Measurements from ENCODE around the gene TSPEAR.

Gene TSPEAR

DNA sequence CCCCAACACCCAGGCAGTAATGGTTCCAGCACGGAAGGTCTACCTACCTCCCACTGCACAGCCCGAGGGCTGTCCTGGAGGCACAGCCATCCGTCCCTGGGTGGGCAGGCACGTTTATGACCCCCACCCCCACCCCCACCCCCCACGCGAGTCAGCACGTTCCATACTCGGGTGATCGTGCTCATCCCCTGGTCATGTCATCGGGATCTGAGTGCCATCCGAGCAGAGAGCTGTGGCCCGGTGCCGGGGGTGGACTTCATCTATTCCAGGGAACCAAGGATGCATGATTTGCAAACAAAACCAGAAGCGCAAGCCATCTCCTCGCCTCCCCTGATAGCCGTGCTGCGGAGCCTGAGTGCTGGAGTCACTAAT, 1.1 kb downstream of the TSPEAR start:
- no peaks in the 10 kb centered on the region for H3K9me3 ChIP-seq (ENCODE audit: control insufficient read depth, low read length)
- H3K36me3 ChIP-seq (ENCODE audit: control insufficient read depth, insufficient read depth, low read length), result no peaks in the 10 kb centered on the region
- peaks cover 74% of the 10 kb centered on the region for H3K4me1 ChIP-seq (ENCODE audit: control insufficient read depth, insufficient read depth, low read length)
- H3K4me3 ChIP-seq (ENCODE audit: insufficient read depth, low read depth, low read length), result no peak overlapping the region
- no peak overlapping the region for H3K27ac ChIP-seq (ENCODE audit: insufficient read depth, low read depth, low read length, poor library complexity, severe bottlenecking)
- peaks cover 86% of the 10 kb centered on the region for H3K27me3 ChIP-seq (ENCODE audit: control insufficient read depth, insufficient read depth, low read length, poor library complexity, severe bottlenecking)
- 3% methylated on average over 17 of the region's 17 CpGs for WGBS, 2 experiments

DNA sequence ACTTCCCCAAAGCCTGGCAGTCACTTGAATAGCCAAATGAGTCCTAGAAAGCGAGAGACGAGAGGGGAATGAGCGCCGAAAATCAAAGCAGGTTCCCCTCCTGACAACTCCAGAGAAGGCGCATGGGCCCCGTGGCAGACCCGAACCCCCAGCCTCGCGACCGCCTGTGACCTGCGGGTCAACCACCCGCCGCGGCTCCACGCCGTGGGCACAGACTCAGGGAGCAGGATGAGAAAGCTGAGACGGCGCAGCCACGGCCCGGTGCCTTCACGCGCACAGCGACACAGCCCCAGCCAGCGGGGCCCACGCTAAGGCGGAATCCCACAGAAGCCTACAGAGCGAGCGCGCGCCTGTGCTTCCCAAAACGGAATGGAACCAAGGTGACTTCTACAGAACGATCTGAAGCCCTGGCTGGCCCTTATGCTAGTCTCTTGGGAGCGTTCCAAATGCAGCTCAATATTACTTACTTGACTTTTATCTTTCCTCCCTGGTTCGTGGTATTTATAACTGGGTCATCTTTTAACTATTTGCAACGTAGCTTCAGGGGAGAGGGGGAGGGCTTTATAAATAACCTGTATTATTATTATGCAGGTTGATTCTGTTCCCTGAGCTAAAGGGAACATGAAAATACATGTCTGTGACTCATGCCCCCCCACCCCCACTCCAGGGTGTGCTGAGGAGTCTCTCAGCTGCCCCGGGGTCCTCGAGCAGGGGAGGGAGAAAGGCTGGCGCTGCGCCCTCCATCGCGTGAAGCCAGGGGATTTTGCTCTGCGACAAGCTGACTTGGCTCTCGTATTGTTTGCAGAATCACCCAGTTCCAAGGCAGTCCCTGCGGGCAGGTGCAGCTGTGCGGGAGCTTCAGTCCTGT, 1.7 kb downstream of the TSPEAR start:
- Histone ChIP-seq H3K27ac (ENCODE audit: insufficient read depth, low read depth, low read length, poor library complexity, severe bottlenecking) (no peak overlapping the region), H3K27me3 (ENCODE audit: control insufficient read depth, insufficient read depth, low read length, poor library complexity, severe bottlenecking) (peaks cover 92% of the 10 kb centered on the region), H3K4me3 (ENCODE audit: insufficient read depth, low read depth, low read length) (no peak overlapping the region), H3K9me3 (ENCODE audit: control insufficient read depth, low read length) (no peaks in the 10 kb centered on the region), H3K4me1 (ENCODE audit: control insufficient read depth, insufficient read depth, low read length) (peaks cover 70% of the 10 kb centered on the region), H3K36me3 (ENCODE audit: control insufficient read depth, insufficient read depth, low read length) (no peaks in the 10 kb centered on the region)
- WGBS, 2 experiments, result 2 to 3% methylated on average over 43 to 45 of the region's 45 CpGs

DNA sequence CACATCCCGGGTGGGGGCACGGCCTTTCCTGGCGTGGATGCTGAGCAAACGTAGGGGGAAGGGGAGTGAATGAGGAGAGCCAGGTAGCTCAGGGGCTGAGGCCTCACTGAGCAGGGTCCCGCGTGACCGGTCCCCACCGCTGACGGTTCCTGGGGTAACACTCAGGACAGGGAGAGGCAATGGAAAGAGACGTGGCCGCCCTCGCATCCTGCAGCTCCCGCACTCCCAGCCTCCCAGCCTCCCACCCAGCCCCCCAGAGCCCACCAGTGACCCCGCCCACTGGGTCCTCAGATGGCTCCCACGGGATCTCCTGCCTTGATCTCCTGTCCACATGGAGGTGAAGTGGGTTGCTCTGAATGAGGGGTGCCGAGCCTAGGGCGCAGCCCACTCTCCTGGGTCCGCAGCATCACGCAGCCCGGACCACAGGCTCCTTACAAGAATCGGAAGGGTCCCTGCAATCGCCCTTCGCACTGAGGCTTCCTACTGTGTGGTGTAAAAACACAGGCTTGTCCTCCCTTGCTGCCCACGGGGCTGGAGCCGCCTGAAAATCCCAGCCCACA, 2.4 kb downstream of the TSPEAR start:
- no peak overlapping the region for H3K27ac ChIP-seq (ENCODE audit: insufficient read depth, low read depth, low read length, poor library complexity, severe bottlenecking)
- peaks cover 73% of the 10 kb centered on the region for H3K4me1 ChIP-seq (ENCODE audit: control insufficient read depth, insufficient read depth, low read length)
- no peaks in the 10 kb centered on the region for H3K9me3 ChIP-seq (ENCODE audit: control insufficient read depth, low read length)
- peaks cover 97% of the 10 kb centered on the region for H3K27me3 ChIP-seq (ENCODE audit: control insufficient read depth, insufficient read depth, low read length, poor library complexity, severe bottlenecking)
- H3K36me3 ChIP-seq (ENCODE audit: control insufficient read depth, insufficient read depth, low read length), result no peaks in the 10 kb centered on the region
- no peak overlapping the region for H3K4me3 ChIP-seq (ENCODE audit: insufficient read depth, low read depth, low read length)
- 3% methylated on average over 25 of the region's 25 CpGs for WGBS, 2 experiments

DNA sequence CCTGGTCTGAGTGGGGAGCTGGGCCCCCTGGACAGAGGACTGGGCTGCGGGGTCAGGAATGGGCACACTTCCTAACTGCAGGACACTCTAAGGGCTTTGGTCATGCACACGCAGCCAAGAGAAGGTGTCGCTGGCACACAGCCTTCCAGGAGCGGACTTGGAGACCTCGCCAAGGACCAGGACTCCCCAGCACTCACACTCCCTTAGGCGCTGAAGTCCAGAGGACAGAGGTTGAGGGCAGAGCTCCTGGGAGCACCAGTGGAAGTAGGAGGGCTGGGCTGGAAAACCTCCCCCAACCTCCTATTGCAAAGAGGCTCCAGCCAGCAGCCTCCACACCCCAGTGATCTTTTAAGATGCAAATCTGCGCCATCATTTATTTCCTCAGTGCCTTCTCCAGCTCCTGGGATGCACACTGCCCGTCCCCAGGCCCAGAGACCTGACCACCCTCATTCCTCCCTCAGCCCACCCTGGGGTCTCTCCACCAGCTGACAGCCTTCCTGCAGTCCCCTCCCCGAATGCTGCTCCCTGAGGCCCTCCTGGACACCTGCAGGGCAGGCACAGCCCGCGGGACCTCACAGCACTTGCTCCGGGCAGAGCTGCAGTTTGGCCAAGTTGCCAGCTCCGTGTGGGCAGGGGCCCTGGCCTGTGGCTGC, 3.0 kb downstream of the TSPEAR start:
- Histone ChIP-seq H3K4me1 (ENCODE audit: control insufficient read depth, insufficient read depth, low read length) (peaks cover 75% of the 10 kb centered on the region), H3K36me3 (ENCODE audit: control insufficient read depth, insufficient read depth, low read length) (no peaks in the 10 kb centered on the region)
- WGBS, 2 experiments, result 1% methylated on average over 13 of the region's 13 CpGs

DNA sequence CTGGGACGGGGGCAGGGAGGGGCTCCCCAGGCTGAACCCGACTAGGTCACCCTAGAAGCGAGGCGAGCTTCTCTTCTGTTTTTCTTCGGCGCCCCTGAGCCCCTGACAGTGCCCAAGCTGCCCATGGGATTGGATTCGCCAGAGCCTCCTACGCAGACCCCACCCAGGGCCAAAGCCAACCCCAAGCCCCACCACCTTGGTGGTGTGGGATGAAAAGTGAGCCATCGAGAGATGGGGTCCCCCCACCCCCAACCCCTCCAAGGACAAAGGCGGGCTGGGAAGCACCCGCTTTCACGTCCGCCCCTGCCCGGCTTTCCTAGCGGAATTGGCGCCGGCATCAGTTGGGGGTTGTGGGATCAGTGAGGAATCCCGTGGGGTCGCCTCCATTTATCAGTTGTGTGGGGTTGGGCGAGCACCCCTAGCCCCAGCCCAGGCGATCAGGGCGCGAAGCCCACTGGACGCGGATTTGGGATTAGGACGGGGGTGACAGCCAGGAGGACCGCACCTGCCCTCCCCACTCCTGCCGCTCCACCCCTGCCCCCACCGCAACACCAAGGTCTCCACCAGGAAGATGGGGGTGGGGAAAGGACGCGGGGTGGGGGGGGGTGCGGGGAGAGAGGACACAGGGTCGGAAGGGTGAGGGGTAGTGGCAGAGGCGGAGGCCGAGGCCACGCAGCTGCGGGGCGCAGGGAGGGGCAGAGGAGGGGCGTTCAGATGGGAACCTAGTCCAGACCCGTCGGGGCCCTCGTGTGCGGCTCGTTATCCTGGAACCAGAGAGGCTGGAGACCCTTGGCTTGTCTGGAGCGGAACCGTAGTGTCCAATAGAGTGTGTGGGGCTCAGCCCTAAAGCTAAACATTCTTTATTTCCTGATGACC, 4.4 kb downstream of the TSPEAR start:
- no peaks in the 10 kb centered on the region for H3K9me3 ChIP-seq (ENCODE audit: control insufficient read depth, low read length)
- H3K27ac ChIP-seq (ENCODE audit: insufficient read depth, low read depth, low read length, poor library complexity, severe bottlenecking), result no peak overlapping the region
- WGBS, 2 experiments, result 1 to 2% methylated on average over 40 to 44 of the region's 46 CpGs
- no peaks in the 10 kb centered on the region for H3K36me3 ChIP-seq (ENCODE audit: control insufficient read depth, insufficient read depth, low read length)
- peaks cover 83% of the 10 kb centered on the region for H3K27me3 ChIP-seq (ENCODE audit: control insufficient read depth, insufficient read depth, low read length, poor library complexity, severe bottlenecking)
- peaks cover 67% of the 10 kb centered on the region for H3K4me1 ChIP-seq (ENCODE audit: control insufficient read depth, insufficient read depth, low read length)
- H3K4me3 ChIP-seq (ENCODE audit: insufficient read depth, low read depth, low read length), result no peak overlapping the region

More for the DNA sequence above, 3.0 kb downstream of the TSPEAR start:
- Histone ChIP-seq H3K27me3 (ENCODE audit: control insufficient read depth, insufficient read depth, low read length, poor library complexity, severe bottlenecking) (peaks cover 97% of the 10 kb centered on the region), H3K4me3 (ENCODE audit: insufficient read depth, low read depth, low read length) (no peak overlapping the region), H3K27ac (ENCODE audit: insufficient read depth, low read depth, low read length, poor library complexity, severe bottlenecking) (no peak overlapping the region), H3K9me3 (ENCODE audit: control insufficient read depth, low read length) (no peaks in the 10 kb centered on the region)

DNA sequence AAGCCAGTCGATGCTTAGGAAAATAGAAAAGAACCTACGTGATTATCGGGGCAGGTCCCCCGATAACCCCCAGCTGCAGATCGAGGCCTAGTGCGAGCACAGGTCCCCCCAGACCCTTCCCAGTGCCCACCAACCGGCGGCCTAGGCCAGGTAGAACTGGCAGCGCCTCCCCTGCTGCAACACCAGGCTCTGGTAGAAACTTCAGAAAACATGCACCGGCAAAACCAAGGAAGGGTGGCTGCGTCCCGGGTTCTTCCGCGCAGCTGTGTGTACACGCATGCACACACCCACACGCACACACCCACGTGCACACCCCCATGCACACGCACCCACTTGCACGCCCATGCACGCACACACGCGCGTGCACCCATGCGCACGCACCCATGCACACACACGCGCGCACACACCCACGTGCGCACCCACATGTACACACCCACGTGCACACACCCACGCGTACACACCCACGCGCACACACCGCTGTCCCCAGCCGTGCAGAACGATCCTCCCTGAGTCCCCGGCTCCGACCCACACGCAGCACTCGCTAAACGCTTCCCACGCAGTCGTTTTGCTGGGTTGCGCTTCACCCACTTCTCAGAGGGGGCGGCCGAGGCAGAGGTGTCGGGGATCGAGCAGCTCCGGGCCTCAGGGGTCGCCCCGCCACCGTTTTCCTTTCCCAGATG, 5.2 kb downstream of the TSPEAR start:
- no peaks in the 10 kb centered on the region for H3K36me3 ChIP-seq (ENCODE audit: control insufficient read depth, insufficient read depth, low read length)
- H3K4me3 ChIP-seq (ENCODE audit: insufficient read depth, low read depth, low read length), result no peak overlapping the region
- WGBS, 2 experiments, result 5% methylated on average over 54 of the region's 54 CpGs
- H3K9me3 ChIP-seq (ENCODE audit: control insufficient read depth, low read length), result no peaks in the 10 kb centered on the region
- H3K27ac ChIP-seq (ENCODE audit: insufficient read depth, low read depth, low read length, poor library complexity, severe bottlenecking), result no peak overlapping the region
- H3K27me3 ChIP-seq (ENCODE audit: control insufficient read depth, insufficient read depth, low read length, poor library complexity, severe bottlenecking), result peaks cover 75% of the 10 kb centered on the region
- H3K4me1 ChIP-seq (ENCODE audit: control insufficient read depth, insufficient read depth, low read length), result peaks cover 63% of the 10 kb centered on the region

DNA sequence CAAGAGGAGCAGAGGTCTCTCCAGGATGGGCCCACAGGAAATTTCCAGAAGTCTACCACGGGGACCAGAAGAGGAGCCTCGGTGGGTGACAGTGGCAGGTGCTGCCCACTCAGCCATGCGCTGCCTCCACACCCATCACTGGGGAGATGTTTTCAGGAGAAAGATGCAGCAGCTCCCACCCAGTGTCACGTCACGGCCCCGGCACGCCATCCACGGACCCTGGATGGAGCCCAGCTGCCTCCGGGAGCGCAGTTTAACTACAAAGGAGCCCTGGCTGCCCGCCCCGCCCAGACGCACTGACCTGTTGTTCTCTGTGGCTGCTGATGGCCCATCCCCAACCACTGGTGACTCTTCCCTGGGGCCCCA, 6.8 kb downstream of the TSPEAR start:
- Histone ChIP-seq H3K36me3 (ENCODE audit: control insufficient read depth, insufficient read depth, low read length) (no peaks in the 10 kb centered on the region), H3K4me1 (ENCODE audit: control insufficient read depth, insufficient read depth, low read length) (peaks cover 61% of the 10 kb centered on the region), H3K4me3 (ENCODE audit: insufficient read depth, low read depth, low read length) (no peak overlapping the region), H3K27me3 (ENCODE audit: control insufficient read depth, insufficient read depth, low read length, poor library complexity, severe bottlenecking) (peaks cover 60% of the 10 kb centered on the region), H3K27ac (ENCODE audit: insufficient read depth, low read depth, low read length, poor library complexity, severe bottlenecking) (no peak overlapping the region), H3K9me3 (ENCODE audit: control insufficient read depth, low read length) (no peaks in the 10 kb centered on the region)
- WGBS, 2 experiments, result 29% methylated on average over 13 of the region's 13 CpGs

DNA sequence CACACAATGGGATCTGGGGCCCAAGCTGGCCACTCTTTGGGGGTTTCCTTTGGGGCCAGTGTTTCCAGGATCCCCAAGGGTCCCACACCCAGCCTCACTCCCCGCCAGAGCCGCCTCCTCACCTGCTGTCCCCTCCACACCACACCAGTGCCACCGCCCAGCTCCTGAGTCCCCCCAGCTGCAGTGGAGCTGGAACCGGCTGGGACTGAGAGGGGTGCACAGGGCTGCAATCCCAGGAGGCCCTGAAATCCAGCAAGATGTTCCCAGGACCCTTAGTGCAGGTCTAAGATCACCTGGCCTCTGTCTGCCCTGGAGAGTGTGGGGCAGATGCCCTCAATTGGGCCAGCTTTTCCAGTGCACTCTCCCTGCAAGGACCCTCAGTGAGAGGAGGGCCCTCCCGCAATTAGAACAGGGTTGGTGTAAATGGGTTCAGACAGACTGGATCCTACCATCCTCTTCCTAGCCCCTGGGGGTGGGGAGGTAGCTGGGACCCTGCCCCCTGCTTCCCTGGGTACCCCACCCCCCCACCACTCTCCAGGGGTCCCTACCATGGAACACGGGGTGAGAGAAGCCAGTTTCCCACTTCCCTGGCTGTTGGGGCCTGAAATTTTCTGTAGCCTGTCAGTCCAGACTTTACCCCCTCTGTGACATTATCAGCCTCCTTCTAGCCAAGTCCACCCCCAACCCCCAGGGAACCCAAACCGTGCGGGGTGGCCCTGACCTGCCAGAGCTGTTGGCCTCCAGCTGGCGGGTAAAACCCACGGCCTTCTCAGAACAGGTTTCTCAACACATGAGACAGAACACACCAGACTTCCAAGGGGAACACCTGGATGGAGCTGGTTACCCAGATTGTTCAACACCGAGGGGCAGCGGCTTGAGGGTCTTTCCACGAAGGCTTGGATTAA, 7.4 kb downstream of the TSPEAR start:
- Histone ChIP-seq H3K27me3 (ENCODE audit: control insufficient read depth, insufficient read depth, low read length, poor library complexity, severe bottlenecking) (peaks cover 53% of the 10 kb centered on the region), H3K4me3 (ENCODE audit: insufficient read depth, low read depth, low read length) (no peak overlapping the region), H3K9me3 (ENCODE audit: control insufficient read depth, low read length) (no peaks in the 10 kb centered on the region), H3K36me3 (ENCODE audit: control insufficient read depth, insufficient read depth, low read length) (no peaks in the 10 kb centered on the region), H3K27ac (ENCODE audit: insufficient read depth, low read depth, low read length, poor library complexity, severe bottlenecking) (no peak overlapping the region), H3K4me1 (ENCODE audit: control insufficient read depth, insufficient read depth, low read length) (peaks cover 58% of the 10 kb centered on the region)
- 50% methylated on average over 13 of the region's 13 CpGs for WGBS, 2 experiments

All from ectodermal cell (in vitro differentiated cells).